ENCODE results near the gene PPP1R3A.
"Not testable (repeated sequence)": the region's sequence is repeated elsewhere in the genome, so short reads cannot be mapped to it uniquely, and the experiment has no call there.

Gene PPP1R3A, protein sequence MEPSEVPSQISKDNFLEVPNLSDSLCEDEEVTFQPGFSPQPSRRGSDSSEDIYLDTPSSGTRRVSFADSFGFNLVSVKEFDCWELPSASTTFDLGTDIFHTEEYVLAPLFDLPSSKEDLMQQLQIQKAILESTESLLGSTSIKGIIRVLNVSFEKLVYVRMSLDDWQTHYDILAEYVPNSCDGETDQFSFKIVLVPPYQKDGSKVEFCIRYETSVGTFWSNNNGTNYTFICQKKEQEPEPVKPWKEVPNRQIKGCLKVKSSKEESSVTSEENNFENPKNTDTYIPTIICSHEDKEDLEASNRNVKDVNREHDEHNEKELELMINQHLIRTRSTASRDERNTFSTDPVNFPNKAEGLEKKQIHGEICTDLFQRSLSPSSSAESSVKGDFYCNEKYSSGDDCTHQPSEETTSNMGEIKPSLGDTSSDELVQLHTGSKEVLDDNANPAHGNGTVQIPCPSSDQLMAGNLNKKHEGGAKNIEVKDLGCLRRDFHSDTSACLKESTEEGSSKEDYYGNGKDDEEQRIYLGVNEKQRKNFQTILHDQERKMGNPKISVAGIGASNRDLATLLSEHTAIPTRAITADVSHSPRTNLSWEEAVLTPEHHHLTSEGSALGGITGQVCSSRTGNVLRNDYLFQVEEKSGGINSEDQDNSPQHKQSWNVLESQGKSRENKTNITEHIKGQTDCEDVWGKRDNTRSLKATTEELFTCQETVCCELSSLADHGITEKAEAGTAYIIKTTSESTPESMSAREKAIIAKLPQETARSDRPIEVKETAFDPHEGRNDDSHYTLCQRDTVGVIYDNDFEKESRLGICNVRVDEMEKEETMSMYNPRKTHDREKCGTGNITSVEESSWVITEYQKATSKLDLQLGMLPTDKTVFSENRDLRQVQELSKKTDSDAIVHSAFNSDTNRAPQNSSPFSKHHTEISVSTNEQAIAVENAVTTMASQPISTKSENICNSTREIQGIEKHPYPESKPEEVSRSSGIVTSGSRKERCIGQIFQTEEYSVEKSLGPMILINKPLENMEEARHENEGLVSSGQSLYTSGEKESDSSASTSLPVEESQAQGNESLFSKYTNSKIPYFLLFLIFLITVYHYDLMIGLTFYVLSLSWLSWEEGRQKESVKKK

DNA sequence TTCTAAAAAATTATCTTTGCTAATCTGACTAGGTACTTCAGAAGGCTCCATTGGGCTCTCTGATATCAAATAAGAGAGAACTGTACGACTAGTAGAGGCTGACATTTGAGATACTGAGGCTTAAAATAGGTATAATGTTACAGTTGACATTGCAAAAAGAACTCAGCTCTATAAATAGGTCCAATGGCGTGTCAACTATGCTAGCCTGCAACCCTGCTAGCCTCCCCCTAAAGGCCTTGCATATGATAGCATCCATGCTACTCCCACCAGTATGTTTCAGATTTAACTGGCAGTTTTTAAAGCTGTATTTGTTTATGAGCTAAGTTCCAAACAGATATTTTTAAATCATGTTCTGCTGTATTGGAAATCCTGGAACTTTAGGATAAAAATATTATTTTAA, at the start of gene PPP1R3A:
Gene PPP1R3A, minus strand, starts transcription at position 64 of the 400 bp plus-strand sequence. Its CDS starts 13 bp downstream, at position 51.
- DNase-seq (ENCODE audit: low spot score): no peak

DNA sequence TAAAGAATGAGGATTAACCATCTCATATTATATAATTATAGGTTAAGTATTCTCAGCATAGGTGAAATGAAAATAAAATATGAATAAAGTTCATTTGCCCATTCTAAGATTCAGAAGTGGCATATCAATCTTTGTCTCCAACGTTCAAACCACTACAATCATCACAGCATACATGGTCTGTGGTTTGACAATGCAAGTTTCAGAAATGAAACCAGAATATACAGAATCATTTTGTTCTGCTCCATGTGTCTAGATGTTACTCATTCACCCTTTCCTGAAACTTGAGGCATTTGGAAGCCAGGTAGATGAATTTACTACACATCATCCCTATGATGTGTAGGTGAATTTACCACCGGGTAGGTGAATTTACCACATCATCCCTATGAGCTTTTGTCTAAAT, 44.5 kb upstream of the PPP1R3A start:
- DNase-seq (ENCODE audit: low spot score): no peak

DNA sequence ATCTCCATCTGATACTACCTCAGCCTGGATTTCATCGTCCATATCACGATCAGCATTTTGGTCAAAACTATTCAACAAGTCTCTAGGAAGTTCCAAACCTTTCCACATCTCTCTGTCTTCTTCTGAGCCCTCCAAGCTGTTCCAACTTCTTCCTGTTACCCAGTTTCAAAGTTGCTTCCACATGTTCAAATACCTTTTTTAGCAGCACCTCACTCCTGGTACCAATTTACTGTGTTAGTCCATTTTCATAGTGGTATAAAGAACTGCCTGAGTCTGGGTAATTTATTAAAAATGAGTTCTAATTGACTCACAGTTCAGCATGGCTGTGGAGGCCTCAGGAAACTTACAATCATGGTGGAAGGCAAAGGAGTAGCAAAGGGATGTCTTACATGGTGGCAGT, 41.1 kb upstream of the PPP1R3A start:
- no peak for DNase-seq (ENCODE audit: low spot score)

DNA sequence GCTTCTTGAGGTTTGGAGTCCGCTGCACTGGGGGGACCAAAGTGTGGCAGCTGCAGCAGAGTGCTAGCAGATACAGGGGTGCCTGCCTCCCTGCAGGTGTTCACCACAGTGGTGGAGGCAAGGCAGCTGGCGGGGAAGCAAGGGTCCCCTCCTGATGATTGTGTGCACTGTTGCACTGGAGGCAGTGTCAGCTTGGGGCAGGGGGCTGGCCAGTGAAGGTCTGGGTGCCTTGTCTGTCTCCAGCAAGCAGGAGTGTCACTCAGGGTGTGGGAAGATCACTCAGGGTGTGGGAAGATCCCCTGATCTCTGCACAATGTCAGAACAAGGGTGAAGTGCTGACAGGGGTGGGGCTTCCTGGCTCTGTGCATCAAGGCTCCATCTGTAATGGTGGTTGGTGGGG, 36.3 kb upstream of the PPP1R3A start:
- no peak for DNase-seq (ENCODE audit: low spot score)

DNA sequence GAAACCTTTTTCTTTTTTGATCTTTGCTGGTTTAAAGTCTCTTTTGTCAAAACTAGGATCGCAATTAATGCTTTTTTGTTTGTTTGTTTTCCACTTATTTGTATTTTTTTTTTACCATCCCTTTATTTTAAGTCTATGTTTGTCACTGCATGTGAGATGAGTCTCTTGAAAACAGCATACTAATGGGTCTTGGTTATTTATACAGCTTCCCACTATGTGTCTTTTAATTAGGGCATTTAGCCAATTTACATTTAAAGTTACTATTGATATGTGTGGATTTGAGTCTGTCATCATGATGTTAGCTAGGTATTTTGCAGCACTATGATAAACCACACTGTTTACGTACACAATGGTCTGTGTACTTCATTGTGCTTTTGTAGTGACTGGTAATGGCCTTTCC, 34.7 kb upstream of the PPP1R3A start:
- DNase-seq (ENCODE audit: low spot score): no peak

DNA sequence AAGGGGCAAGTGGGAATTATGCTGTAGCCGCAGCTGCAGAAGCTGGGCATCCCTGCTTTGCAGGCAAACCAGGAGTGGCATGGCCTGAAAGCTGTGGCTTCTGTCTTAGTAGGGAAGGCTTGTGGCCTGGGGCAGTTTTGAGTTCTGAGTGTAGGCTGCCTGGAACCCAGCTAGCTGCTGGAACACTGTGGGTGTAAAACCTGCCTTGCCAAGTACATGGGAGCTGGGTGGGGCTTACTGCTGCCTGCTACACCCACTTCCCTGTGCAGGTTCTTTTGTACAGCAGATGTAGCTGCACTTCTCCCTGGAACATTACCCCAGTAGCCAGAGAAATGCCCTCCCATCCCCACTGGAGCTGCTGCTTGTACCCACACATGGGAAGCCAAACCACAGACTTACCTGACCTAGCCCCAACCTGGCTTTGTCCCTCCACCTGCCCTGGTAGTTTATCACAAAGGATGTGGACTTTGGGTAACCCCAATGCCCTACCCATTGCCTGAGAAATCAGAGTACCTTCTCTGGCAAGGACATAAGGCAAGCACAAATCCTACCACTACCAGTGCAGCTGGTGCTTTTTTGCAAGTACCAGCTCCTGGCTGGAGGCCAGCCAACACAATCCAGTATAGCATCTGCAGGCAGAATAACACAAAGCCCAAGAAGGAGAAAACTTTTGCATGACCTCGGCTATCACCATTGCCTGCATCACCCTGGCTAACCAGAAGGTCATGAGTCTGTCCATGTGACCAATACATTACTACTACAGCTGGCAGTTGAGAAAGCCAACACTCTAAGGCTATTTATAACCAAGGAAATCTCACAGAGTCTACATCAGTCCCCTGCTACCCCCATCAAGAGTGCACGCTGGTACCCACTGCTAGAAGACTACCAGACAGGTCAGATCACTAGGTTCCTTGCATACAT, 26.5 kb upstream of the PPP1R3A start:
- no peak for DNase-seq (ENCODE audit: low spot score)

DNA sequence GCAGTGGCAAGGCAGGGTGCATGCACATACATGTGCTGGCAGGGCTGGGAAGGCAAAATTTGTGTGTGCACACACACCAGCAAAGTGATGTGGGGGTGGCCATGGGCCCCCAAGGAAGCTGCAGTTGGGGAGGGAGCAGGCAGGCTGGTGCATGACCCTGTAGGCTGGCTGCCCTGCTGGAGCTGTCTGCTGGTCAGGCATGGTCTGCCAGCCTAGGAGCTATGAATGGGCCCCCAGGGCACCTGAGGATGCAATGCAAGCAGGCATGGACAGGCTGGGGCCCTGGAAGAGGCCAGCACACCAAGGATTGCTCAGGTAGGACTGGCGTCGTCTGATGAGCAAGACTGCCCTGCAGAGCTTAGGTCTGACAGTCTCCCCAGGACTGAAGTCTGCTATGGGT, 18.2 kb upstream of the PPP1R3A start:
- DNase-seq (ENCODE audit: low spot score): no peak

DNA sequence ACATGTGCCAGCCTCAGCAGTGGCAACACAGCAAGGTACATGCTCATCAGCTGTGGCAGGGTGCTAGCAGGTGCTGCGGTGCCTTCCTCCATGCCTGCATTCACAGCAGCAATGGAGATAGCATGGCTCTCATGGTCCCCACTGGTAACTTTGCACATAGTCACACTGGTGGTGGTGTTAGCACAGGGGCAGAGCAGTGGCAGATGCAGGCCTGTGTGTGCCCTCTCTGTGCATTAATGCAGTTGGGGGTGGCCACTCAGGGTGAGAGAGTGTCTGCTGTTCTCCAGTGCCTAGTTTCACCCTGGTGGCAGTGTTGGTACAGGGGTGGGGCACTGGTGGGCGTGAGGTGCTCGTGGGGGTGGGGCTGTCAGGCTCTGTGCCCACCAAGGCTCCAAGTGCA, 17.7 kb upstream of the PPP1R3A start:
- DNase-seq (ENCODE audit: low spot score): no peak

DNA sequence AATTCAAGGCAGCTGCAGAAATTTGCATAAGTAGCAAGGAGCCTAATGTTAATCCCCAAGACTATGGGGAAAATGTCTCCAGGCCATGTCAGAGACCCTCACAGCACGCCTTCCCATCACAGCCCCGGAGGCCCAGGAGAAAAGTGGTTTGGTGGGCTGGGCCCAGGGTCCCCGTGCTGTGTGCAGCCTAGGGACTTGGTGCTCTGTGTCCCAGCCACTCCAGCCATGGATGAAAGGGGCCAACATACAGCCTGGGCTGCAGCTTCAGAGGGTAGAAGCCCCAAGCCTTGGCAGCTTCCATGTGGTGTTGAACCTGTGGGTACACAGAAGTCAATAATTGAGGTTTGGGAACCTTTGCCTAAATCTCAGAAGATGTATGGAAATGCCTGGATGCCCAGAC, 10.6 kb upstream of the PPP1R3A start:
- DNase-seq (ENCODE audit: low spot score): not testable (repeated sequence)

DNA sequence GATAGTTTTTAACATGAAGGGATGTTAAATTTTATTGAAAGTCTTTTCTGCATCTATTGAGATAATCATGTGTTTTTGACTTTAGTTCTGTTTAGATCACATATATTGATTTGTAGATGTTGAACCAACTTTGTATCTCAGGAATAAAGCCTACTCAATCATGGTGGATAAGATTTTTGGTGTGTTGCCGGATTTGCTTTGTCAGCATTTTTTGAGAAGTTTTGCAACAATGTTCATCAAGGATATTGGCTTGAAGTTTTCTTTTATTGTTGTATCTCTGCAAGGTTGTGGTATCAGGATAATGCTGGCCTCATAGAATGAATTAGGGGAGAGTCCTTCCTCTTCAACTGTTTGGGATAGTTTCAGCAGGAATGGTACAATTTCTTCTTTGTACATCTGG, 9.3 kb upstream of the PPP1R3A start:
- DNase-seq (ENCODE audit: low spot score): no peak

DNA sequence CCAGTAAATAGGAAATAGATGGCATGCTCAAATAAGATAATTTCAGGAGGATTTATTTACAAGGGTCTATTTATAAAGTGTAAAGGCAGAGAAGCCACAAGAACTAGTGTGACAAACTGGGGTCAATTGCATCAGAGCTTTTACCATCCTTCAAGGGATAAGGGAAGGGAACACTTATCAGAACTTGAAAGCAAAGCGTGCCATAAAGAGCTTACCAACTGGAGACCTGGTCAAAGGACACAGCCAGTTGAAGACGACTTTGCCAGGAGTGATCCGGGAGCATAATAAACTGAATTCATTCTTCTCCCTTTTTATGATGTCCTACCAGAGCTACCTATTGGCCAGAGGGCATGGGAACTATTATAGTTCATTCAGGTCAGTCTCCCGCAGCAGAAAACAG, 3.2 kb upstream of the PPP1R3A start:
- no peak for DNase-seq (ENCODE audit: low spot score)

DNA sequence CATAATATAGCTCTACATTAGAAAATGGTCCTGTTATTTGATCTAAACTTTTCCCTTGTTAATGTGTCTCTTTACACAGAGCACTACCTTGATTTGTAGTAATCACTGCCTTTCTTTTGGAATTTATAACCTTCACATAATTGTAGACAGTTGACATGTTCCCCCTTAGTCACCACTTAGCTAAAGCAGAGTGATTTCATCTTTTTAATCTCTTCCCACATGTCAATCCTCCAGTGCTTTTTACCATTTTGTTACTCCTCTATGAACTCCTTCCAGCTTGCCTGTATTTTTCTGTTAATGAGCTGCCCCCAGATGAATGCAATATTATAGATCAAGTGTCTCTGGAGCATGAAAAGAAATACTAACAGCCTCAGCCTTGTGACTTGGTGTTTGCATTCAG, 2.6 kb upstream of the PPP1R3A start:
- no peak for DNase-seq (ENCODE audit: low spot score)

DNA sequence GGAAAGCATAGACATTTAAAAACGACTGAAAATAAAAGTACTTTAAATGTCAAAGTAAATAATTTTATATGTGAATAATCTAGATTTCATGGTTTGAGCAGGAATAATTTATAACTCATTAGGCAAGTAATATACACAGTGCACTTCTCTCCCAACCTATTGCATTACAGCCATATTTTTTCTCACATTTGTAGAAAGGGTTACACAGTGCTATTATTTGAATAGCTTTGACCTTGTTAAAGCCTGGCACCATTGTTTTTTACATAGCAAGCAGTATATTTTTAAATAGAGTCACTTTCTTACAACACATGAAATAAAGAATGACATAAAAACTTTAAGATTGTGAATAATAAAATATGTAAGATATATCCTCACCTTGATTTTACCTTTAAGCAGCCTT, 969 bp downstream of the PPP1R3A start:
- DNase-seq (ENCODE audit: low spot score): no peak

DNA sequence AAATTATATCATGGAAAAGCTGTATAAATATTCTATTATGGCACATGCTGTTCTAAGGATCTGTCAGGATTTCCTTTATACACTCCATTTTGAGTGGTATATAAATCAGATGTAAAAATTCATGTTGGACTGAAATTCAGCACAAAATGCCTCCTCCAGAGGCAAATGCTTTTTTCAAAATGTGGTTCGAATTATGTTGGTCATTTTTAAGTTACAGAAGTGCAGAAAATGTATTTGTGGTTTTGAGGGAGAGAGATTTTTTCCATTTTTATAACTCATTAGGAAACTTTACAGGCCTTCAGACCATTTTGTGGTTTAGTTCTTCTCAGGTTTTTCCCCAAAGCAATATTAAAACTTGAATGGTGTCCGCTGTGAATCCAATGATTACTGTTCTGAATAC, 2.9 kb downstream of the PPP1R3A start:
- DNase-seq (ENCODE audit: low spot score): no peak

DNA sequence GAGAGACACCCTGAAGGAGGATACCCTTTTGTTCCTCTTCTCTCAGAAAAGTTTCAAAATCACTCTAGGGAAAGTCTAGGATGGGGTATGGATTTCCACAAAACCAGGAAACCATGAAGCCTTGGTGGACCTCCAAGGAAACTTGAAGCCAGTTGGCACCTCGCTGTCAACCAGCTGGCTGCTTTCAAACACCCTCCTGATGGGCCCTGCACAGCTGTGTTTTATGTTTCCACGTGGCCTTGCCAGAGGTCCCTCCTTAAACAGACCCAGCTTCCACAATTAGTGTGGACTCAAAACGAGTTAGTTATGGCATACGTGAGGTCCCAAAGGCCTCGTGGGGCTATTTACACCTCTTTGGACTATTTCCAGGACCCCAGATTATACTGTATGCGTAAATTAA, 5.9 kb downstream of the PPP1R3A start:
- no peak for DNase-seq (ENCODE audit: low spot score)

DNA sequence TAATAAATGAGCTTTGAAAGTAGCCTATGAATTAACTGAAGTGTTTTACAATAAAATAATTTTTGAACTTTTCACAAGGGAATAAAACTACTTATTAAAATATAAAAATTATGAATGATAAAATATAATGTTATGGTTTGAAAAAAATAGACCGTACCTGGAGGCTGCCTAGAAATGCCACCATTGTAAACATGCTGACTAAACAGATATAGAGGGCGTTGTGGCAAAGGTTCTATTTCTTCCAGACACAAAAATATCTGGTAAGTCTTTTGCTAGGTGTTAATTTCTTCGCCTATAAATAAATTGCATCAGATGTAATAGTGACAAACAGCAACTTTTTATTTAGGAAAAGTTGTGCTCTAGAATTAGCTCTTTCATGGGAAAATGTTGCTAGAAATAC, 11.2 kb downstream of the PPP1R3A start:
- DNase-seq (ENCODE audit: low spot score): no peak

DNA sequence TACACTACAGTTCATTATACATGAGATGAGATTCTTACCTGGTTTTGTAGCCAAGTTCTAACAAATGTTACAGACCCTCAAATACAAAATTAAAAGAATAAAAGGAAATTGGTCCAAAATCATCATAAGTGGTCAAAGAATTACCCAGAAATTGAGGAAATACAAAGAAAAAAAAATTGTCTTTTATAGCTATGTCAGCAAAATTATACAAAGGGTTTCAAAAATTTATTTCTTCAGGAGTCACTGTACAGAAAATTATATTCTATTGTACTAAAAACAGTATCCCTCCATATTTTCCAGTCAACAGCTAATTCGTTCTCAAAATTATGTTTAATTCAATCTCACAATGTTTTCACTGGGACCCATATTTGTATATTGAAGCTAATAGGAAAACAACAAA, 14.3 kb downstream of the PPP1R3A start:
- DNase-seq (ENCODE audit: low spot score): no peak

DNA sequence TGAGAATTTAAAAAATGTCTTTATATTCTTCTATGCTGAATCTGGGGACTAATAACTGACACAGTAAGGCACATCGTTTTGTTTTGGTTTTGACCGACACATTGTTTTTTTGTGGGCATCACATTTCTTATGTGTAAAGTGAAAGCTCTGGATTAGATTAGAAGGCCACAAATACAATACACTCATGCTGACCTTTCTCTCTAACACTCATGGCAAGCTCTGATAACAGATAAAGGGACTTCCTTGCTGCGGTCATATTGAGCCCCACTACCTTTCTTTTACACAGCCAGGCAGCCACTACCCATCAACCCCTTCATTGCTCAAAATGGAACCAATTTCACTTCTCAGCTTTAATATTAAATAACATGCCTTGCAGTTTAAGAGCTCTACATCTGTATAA, 26.0 kb downstream of the PPP1R3A start:
- no peak for DNase-seq (ENCODE audit: low spot score)

DNA sequence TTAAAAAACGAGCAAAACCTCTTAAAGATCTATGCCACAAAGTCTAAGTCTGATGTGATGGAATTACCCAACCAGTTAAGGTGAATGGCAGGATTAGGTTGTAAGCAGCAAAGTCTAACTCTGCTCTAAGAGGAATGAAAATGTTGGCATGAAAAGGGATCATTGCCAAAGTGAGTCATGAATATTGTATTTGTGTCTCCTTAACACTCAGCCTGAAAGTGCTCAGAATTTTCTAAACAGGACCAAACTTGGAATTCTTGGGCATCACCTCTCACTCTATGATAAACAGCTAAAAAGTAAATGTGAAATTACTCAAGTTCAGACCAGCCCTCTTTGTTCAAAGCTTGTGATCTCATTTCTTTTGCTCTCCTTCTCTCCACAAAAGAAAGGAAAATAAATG, 27.0 kb downstream of the PPP1R3A start:
- no peak for DNase-seq (ENCODE audit: low spot score)

DNA sequence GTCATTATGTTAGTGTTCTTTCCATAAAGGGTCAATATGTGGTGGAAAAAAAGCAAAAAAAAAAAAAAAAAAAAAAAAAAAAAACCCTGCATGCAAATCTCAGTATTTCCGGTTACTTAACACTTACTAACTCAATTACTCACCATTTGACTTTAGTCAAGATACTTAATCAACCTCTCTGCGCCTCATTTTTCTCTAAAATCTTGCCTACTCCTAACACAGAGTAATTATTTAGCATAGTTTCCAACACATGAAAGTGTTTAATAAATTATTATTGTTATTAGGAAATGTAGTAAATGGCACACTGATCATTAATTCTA, 27.8 kb downstream of the PPP1R3A start:
- no peak for DNase-seq (ENCODE audit: low spot score)

DNA sequence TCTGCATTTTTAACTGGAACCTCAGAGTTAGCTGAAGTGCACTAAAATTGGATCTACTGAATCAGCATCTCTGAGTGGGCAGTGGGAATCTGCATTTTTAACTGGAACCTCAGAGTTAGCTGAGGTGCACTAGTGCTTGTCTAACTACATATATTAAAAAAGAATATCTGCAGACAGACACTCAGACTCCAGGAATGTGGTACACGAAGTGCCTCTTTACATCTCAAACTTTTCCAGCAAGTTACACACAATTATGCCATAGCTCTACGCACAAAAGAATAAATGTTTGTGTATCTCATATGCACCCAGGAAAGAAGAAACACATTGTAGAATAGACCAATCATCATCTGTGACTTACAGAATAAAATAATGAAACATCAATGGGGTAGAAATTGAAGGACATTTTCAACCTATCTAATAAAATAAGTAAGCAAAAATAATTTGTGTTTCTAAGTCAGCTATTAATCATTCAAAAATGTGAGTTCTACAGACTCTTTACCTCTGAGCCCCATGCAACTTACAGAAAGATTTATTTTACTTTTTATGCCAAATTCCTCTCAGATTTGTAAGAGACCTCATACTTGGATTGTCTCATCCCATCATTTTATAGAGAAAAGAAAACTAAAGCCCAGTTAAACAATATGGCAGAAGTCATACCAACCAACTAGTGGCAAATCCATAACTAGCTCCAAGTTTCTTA, 28.3 kb downstream of the PPP1R3A start:
- DNase-seq (ENCODE audit: low spot score): no peak
